ENCODE data around the gene NDUFAF3. TPM values are rescaled to one million over a fixed set of nuclear protein-coding genes. Genes with fewer than 3 reads are reported as not detected.
A peak's percentile ranks its signal among the peaks of the same experiment; 100 is the strongest.

NDUFAF3 gene
- total and polyA plus RNA-seq, 2 donors (not counting 3 experiments of a cell fraction or from before 2014, with no cell fraction given) = 91.1 to 91.4 TPM

GRCh38 chr3:49029563-49029884 lies 7.6 kb downstream of the NDUFAF3 start:
- no TSS peak for BruUV-seq (replicated peaks)
- Histone ChIP-seq H3K4me1 (ENCODE audit: control insufficient read depth, extremely low read depth, insufficient read depth, low read length) (peaks cover 11% of the 10 kb centered on the region), H3K9me3 (replicated peaks; ENCODE audit: control insufficient read depth, insufficient read depth, low read length) (no peaks in the 10 kb centered on the region), H3K36me3 (ENCODE audit: control insufficient read depth in 2 of 2, extremely low read depth in 1 of 2, insufficient read depth in 2 of 2, low read length in 2 of 2) (peaks cover 19 to 45% of the 10 kb centered on the region in 2 experiments), H4K20me1 (replicated peaks; ENCODE audit: control insufficient read depth, extremely low read depth, insufficient read depth, low read length) (no peaks in the 10 kb centered on the region), H3K4me2 (ENCODE audit: insufficient read depth, low read length) (peak overlapping the region; percentile 5), H3K4me3 (replicated peaks in 1 of 3; ENCODE audit: insufficient read depth in 1 of 3, low read depth in 1 of 3, low read length in 3 of 3) (no peak overlapping the region), H3K9me1 (replicated peaks; ENCODE audit: control insufficient read depth, extremely low read depth, insufficient read depth, low read length) (no peaks in the 10 kb centered on the region), H3K79me2 (ENCODE audit: control insufficient read depth, insufficient read depth, low read length) (peaks cover 28% of the 10 kb centered on the region), H3K27ac (ENCODE audit: insufficient read depth, low read depth, low read length) (peak overlapping the region; percentile 26), H3K9ac (replicated peaks; ENCODE audit: extremely low read depth, insufficient read depth, low read length) (peak overlapping the region; percentile 20), H3K27me3 (ENCODE audit: control insufficient read depth in 2 of 2, insufficient read depth in 2 of 2, low read length in 2 of 2) (no peaks in the 10 kb centered on the region), H2AFZ (ENCODE audit: low read depth, low read length) (no peak overlapping the region)
- POLR2A ChIA-PET = interaction anchor here (0.6 to 1.3 kb wide), 10 partner anchors 9 to 734 kb away, joined by 3 to 17 read pairs (median 4); partner anchors contain the start of genes ARIH2, QRICH1 and WDR6
- dilution Hi-C loops (cut with MboI; ENCODE audit: extremely low pct_ligation_motif_present, low sequenced_read_pairs) = no loop called here
- intact Hi-C loops (cut with micrococcal nuclease) = loop anchor here (1.0 kb wide), 2 partner anchors 22 to 65 kb away; partner anchors contain the start of genes QRICH1 and WDR6
- FAIRE-seq (no peak), DNase-seq (ENCODE audit: low read depth, low spot score) (no peak)
- no peak for TF ChIP-seq MAX (IDR thresholded peaks at IDR 0.05; ENCODE audit: insufficient read depth, insufficient read length)
- no peak for TF ChIP-seq EZH2 (IDR thresholded peaks at IDR 0.05; ENCODE audit: borderline replicate concordance, low read depth, low read length, severe bottlenecking)
- TF ChIP-seq GATA2 (IDR thresholded peaks at IDR 0.05; ENCODE audit: insufficient read depth, insufficient read length, low read depth, low read length) = no peak
- no peak for TF ChIP-seq POLR2A (IDR thresholded peaks at IDR 0.05; ENCODE audit: low read depth, low read length)
- TF ChIP-seq JUN (IDR thresholded peaks at IDR 0.05; ENCODE audit: borderline replicate concordance, insufficient read depth, insufficient read length, low read depth) = no peak
- TF ChIP-seq, protein P1, sequence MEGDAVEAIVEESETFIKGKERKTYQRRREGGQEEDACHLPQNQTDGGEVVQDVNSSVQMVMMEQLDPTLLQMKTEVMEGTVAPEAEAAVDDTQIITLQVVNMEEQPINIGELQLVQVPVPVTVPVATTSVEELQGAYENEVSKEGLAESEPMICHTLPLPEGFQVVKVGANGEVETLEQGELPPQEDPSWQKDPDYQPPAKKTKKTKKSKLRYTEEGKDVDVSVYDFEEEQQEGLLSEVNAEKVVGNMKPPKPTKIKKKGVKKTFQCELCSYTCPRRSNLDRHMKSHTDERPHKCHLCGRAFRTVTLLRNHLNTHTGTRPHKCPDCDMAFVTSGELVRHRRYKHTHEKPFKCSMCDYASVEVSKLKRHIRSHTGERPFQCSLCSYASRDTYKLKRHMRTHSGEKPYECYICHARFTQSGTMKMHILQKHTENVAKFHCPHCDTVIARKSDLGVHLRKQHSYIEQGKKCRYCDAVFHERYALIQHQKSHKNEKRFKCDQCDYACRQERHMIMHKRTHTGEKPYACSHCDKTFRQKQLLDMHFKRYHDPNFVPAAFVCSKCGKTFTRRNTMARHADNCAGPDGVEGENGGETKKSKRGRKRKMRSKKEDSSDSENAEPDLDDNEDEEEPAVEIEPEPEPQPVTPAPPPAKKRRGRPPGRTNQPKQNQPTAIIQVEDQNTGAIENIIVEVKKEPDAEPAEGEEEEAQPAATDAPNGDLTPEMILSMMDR (IDR thresholded peaks at IDR 0.05; ENCODE audit: extremely low read depth in 1 of 2, insufficient read depth in 1 of 2, low read depth in 1 of 2, low read length in 2 of 2) = no peak
- no peak for TF ChIP-seq FOS (IDR thresholded peaks at IDR 0.05; ENCODE audit: borderline replicate concordance, insufficient read depth, low read length)
- TF ChIP-seq MYC (IDR thresholded peaks at IDR 0.05; ENCODE audit: low read depth, low read length) = no peak
- no peak for TF ChIP-seq POLR2AphosphoS5 (IDR thresholded peaks at IDR 0.05; ENCODE audit: insufficient read depth, low read depth, low read length)
- CTCF ChIA-PET = interaction anchor here (0.6 to 2.3 kb wide), 5 partner anchors 10 to 65 kb away, joined by 3 to 19 read pairs (median 5); partner anchors contain the start of genes P4HTM, QRICH1 and WDR6
